ENCODE measurements around the gene PAFAH1B1.

Gene PAFAH1B1

GRCh38 chr17:2563543-2563942, 29.9 kb upstream of the PAFAH1B1 start:
- Histone ChIP-seq H3K9me3 (ENCODE audit: control insufficient read depth, insufficient read depth, low read length) (peaks cover 2% of the 10 kb centered on the region; the same call in 1 of the 2 replicates), H3K27ac (ENCODE audit: low read depth, low read length) (no peak overlapping the region), H3K4me1 (ENCODE audit: control insufficient read depth, low read length) (peaks cover 11% of the 10 kb centered on the region), H3F3A (ENCODE audit: control insufficient read depth, insufficient read depth) (no peaks in the 10 kb centered on the region), H3K36me3 (ENCODE audit: control insufficient read depth, low read length) (no peaks in the 10 kb centered on the region), H3K27me3 (ENCODE audit: control insufficient read depth, low read length) (no peaks in the 10 kb centered on the region), H3K4me2 (ENCODE audit: low read length) (no peak overlapping the region), H3K79me2 (ENCODE audit: control insufficient read depth, low read length) (no peaks in the 10 kb centered on the region), H4K20me1 (ENCODE audit: control insufficient read depth, insufficient read depth, low read depth, low read length) (no peaks in the 10 kb centered on the region), H3K9me2 (replicated peaks; ENCODE audit: control insufficient read depth, low read length) (no peaks in the 10 kb centered on the region), H3K4me3 (ENCODE audit: low read length) (no peak overlapping the region)
- TF ChIP-seq CTCF (IDR thresholded peaks at IDR 0.05; ENCODE audit: low read depth, low read length, poor library complexity, severe bottlenecking), result no peak
- TF ChIP-seq EZH2phosphoT487 (IDR thresholded peaks at IDR 0.05; ENCODE audit: borderline replicate concordance, low read length), result no peak

- Histone ChIP-seq H3F3A (ENCODE audit: control insufficient read depth, insufficient read depth) (no peaks in the 10 kb centered on the region), H3K4me2 (ENCODE audit: low read length) (no peak overlapping the region), H4K20me1 (ENCODE audit: control insufficient read depth, insufficient read depth, low read depth, low read length) (no peaks in the 10 kb centered on the region), H3K9me3 (ENCODE audit: control insufficient read depth, insufficient read depth, low read length) (peaks cover 2% of the 10 kb centered on the region; the same call in 1 of the 2 replicates), H3K4me3 (ENCODE audit: low read length) (no peak overlapping the region), H3K4me1 (ENCODE audit: control insufficient read depth, low read length) (peaks cover 11% of the 10 kb centered on the region), H3K36me3 (ENCODE audit: control insufficient read depth, low read length) (no peaks in the 10 kb centered on the region), H3K9me2 (replicated peaks; ENCODE audit: control insufficient read depth, low read length) (no peaks in the 10 kb centered on the region), H3K27ac (ENCODE audit: low read depth, low read length) (no peak overlapping the region), H3K79me2 (ENCODE audit: control insufficient read depth, low read length) (no peaks in the 10 kb centered on the region), H3K27me3 (ENCODE audit: control insufficient read depth, low read length) (no peaks in the 10 kb centered on the region)
- no peak for TF ChIP-seq EZH2phosphoT487 (IDR thresholded peaks at IDR 0.05; ENCODE audit: borderline replicate concordance, low read length)
- TF ChIP-seq CTCF (IDR thresholded peaks at IDR 0.05; ENCODE audit: low read depth, low read length, poor library complexity, severe bottlenecking), result no peak
Measured at GRCh38 chr17:2564877-2565276, 28.6 kb upstream of the PAFAH1B1 start.

GRCh38 chr17:2566056-2566455, 27.4 kb upstream of the PAFAH1B1 start:
- Histone ChIP-seq H3K79me2 (ENCODE audit: control insufficient read depth, low read length) (no peaks in the 10 kb centered on the region), H3K9me2 (replicated peaks; ENCODE audit: control insufficient read depth, low read length) (no peaks in the 10 kb centered on the region), H3K4me2 (ENCODE audit: low read length) (no peak overlapping the region), H3K9me3 (ENCODE audit: control insufficient read depth, insufficient read depth, low read length) (peaks cover 2% of the 10 kb centered on the region; the same call in 1 of the 2 replicates), H3K4me3 (ENCODE audit: low read length) (no peak overlapping the region), H3K36me3 (ENCODE audit: control insufficient read depth, low read length) (no peaks in the 10 kb centered on the region), H3K4me1 (ENCODE audit: control insufficient read depth, low read length) (peaks cover 11% of the 10 kb centered on the region), H4K20me1 (ENCODE audit: control insufficient read depth, insufficient read depth, low read depth, low read length) (no peaks in the 10 kb centered on the region), H3K27ac (ENCODE audit: low read depth, low read length) (no peak overlapping the region), H3K27me3 (ENCODE audit: control insufficient read depth, low read length) (no peaks in the 10 kb centered on the region), H3F3A (ENCODE audit: control insufficient read depth, insufficient read depth) (no peaks in the 10 kb centered on the region)
- TF ChIP-seq CTCF (IDR thresholded peaks at IDR 0.05; ENCODE audit: low read depth, low read length, poor library complexity, severe bottlenecking) (no peak), EZH2phosphoT487 (IDR thresholded peaks at IDR 0.05; ENCODE audit: borderline replicate concordance, low read length) (no peak)

Measured in DOHH2 (cell line).